Stromal cell of bone marrow (primary cell): ENCODE results near the gene HCN2.

Source experiments
- DNase-seq: peaks from one replicate; pipeline ENCODE4 v3.0.0-alpha.2; 2012; ENCODE audit warnings: low read depth

The HCN2 gene

GRCh38 chr19:640606-641189 is 51.0 kb downstream of the HCN2 start:
- no peak for DNase-seq

GRCh38 chr19:641702-642101 is 52.0 kb downstream of the HCN2 start:
- no peak for DNase-seq

DNA sequence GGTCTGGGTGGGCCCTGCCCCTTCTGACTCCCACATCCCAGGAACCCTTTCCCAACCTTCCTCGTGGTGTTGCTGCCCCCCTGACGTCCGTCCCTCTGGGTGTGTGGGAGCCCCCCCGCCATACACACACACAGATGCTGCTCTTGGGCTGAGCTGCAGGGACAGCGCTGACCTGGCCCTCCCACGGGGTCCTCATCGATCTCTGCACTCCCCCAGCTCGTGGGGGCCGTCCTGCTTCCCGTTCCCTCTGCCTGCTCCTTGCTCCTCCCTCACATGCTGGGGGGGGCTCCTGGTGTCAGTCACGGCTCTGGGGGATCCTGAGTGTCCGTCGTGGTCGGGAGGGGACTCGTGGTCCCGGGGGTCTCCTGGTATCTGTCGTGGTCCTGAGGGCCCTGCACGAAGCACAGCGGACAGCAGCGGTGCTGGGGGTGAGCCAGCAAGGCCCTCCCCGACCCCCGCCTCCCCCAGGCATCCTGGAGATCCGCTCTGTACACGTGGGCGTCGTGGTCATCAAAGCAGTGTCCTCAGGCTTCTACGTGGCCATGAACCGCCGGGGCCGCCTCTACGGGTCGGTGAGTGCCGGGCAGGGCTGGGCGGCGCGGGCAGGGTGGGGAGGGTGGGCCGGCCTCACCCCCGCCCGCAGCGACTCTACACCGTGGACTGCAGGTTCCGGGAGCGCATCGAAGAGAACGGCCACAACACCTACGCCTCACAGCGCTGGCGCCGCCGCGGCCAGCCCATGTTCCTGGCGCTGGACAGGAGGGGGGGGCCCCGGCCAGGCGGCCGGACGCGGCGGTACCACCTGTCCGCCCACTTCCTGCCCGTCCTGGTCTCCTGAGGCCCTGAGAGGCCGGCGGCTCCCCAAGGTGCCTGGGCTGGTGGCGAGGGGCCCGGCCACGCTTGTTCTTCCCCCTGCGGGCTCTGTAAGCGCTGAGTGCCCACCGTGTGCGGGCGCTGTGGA is 53.4 kb downstream of the HCN2 start:
- DNase-seq = no peak

DNA sequence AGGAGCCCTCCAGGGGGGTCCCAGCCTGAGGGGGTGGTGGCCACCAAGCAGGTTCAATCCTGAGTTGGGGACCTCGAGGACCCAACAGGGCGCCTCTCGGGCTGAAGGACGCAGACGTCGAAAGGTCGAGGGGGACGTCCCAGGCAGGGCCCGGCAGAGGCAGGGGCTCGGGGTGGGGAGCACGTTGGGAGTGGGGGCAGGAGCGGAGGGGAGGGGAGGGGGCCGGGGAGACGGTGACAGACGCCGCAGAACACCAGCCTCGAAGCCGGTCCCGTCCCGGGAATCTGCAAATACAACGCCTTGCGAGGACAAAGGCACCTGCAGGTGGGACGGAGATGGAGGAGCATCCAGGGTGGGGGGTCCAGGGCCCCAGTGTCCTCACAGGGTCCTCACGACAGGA is 54.1 kb downstream of the HCN2 start:
- DNase-seq = no peak

DNA sequence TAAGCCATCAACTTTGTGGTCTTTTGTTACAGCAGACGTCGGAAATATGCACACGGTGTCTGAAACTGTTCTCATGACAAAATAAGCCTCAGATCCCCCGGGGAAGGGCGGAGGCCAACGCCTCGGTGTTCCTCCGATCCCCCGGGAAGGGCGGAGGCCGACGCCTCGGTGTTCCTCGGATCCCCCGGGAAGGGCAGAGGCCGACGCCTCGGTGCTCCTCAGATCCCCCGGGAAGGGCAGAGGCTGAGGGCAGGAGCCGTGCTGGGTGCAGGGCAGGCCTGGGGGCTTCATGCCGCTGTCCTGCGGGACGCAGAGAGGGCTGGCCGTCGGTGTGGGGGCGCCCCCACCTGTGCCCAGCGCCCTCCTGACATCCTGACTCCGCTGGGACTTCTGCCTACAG is 54.7 kb downstream of the HCN2 start:
- DNase-seq = no peak

- no peak for DNase-seq
Observed at GRCh38 chr19:644789-645188, 55.1 kb downstream of the HCN2 start.

- DNase-seq = no peak
Observed at GRCh38 chr19:645912-646778, 56.5 kb downstream of the HCN2 start.

- DNase-seq = no peak
Observed at GRCh38 chr19:646779-647565, 57.3 kb downstream of the HCN2 start.

GRCh38 chr19:647566-648284 is 58.0 kb downstream of the HCN2 start:
- no peak for DNase-seq

- no peak for DNase-seq
Observed at GRCh38 chr19:648305-648704, 58.6 kb downstream of the HCN2 start.

- no peak for DNase-seq
Observed at GRCh38 chr19:648904-649801, 59.5 kb downstream of the HCN2 start.

GRCh38 chr19:650121-650520 is 60.4 kb downstream of the HCN2 start:
- no peak for DNase-seq

GRCh38 chr19:651114-651818 is 61.6 kb downstream of the HCN2 start:
- no peak for DNase-seq

- DNase-seq = no peak
Observed at GRCh38 chr19:651991-652390, 62.3 kb downstream of the HCN2 start.

DNA sequence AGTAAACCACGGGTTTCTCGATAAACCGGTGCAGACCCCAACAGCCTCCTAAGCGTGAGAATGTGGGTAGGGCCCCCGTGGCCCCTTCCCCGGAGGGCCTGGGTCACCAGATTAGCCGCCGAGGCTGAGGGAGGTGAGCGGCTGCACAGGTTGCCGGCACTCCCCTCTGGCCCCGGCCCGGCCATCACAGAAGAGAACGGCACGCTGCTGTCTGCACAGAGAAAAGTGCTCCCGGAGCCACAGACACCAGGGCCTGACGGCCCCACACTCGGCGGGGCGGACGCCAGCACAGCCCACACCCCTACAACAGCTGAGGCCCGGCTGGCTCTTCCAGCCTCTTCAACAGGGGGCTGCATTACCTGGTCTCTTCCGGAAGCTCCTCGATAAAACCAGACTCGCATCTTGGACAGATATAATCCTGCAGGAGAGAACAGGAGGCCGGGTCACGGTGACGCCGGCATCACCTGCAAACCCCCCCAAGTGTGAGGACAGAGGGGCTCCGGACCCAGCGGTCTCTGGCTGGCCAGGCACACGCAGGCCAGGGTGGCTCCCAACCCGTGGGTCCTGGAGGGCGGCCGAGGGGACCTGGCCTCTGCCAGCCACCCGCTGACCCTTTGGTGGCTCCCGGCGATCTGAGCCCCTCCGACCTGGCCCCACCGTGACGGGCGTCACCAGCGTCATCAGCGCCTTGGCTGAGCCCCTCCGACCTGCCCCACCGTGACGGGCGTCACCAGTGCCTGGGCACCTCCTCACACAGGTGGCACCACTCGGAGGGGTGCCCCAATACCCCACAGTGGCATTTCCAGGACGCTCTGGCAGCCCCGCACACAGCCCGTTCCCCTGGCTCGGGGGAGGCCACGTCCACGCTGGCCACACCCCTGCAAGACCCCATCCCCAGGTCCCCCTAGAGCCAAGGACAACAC is 63.0 kb downstream of the HCN2 start:
- DNase-seq = no peak

DNA sequence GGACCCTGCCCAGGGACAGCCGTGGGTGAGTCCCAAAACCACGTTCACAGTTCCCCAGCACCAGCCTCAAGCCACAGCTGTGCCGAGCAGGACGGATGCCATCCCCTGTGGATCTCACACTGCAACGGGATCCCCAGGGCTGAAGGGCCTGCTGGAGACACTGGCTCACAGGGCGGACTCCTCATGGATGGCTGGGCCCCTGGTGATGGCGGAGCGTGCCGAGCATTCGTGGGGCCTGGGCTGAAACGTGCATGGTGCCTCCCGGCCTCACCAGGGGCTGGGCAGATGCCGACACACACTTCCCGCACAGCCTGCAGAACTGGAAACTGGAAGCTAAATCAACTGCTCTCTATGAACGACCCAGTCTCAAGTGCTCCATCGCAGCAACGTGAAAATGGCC is 63.7 kb downstream of the HCN2 start:
- DNase-seq = no peak

- no peak for DNase-seq
Observed at GRCh38 chr19:655691-656090, 66.0 kb downstream of the HCN2 start.
